ENCODE results near the gene FANCF.

Gene FANCF

DNA sequence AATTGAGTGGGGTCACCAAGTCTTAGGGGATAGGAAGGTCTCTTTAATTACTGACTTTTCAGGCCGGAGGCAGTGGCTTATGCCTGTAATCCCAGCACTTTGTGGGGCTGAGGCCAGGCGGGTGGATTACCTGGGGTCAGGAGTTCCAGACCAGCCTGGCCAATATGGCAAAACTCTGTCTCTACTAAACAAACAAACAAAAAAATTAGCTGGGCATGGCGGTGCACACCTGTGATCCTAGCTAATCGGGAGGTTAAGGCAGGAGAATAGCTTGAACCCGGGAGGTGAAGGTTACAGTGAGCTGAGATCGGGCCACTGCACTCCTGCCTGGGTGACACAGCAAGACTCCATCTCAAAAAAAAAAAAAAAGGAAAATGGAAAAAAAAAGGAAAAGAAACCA is 1.8 kb upstream of the FANCF start:
- Histone ChIP-seq H3K4me3 (replicated peaks; ENCODE audit: insufficient read depth, low read length) (no peak overlapping the region), H3K27ac (replicated peaks) (no peak overlapping the region), H3K27me3 (ENCODE audit: insufficient read depth, poor library complexity, severe bottlenecking) (no peaks in the 10 kb centered on the region)
- no peak for TF ChIP-seq SPI1 (IDR thresholded peaks at IDR 0.05; ENCODE audit: borderline replicate concordance, low read depth)
- no peak for DNase-seq (ENCODE audit: low read depth in 1 of 2, low spot score in 1 of 2)

DNA sequence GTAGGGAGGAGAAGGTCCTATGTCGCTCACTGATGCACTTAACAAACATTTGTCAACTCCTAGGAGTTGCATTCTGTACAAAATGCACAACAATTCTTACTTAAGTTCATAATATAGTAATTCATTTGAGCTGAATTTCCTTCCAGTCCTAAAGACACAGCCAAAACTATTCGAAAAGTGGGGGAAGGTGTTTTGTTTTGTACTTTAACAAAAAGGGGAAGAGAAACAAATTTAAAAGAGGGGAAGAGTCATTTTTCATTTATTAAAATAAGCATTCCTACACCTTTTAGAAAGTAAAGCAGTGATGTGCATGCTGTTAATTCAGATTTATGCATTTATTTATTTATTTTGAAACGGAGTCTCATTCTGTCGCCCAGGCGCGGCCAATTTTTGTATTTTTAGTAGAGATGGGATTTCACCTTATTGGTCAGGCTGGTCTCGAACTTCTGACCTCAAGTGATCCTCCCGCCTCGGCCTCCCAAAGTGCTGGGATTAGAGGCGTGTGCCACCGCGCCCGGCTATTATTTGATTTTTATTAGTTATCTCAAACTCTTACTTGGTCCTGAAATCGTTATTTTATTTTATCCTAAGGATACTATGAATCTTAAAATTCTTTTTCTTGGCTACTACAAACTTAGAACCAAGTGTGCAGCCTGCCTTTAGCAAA is 1.1 kb upstream of the FANCF start:
- H3K4me3 ChIP-seq (replicated peaks; ENCODE audit: insufficient read depth, low read length) = no peak overlapping the region
- H3K27me3 ChIP-seq (ENCODE audit: insufficient read depth, poor library complexity, severe bottlenecking) = no peaks in the 10 kb centered on the region
- no peak for DNase-seq (ENCODE audit: low read depth in 1 of 2, low spot score in 1 of 2)
- TF ChIP-seq, protein P1, sequence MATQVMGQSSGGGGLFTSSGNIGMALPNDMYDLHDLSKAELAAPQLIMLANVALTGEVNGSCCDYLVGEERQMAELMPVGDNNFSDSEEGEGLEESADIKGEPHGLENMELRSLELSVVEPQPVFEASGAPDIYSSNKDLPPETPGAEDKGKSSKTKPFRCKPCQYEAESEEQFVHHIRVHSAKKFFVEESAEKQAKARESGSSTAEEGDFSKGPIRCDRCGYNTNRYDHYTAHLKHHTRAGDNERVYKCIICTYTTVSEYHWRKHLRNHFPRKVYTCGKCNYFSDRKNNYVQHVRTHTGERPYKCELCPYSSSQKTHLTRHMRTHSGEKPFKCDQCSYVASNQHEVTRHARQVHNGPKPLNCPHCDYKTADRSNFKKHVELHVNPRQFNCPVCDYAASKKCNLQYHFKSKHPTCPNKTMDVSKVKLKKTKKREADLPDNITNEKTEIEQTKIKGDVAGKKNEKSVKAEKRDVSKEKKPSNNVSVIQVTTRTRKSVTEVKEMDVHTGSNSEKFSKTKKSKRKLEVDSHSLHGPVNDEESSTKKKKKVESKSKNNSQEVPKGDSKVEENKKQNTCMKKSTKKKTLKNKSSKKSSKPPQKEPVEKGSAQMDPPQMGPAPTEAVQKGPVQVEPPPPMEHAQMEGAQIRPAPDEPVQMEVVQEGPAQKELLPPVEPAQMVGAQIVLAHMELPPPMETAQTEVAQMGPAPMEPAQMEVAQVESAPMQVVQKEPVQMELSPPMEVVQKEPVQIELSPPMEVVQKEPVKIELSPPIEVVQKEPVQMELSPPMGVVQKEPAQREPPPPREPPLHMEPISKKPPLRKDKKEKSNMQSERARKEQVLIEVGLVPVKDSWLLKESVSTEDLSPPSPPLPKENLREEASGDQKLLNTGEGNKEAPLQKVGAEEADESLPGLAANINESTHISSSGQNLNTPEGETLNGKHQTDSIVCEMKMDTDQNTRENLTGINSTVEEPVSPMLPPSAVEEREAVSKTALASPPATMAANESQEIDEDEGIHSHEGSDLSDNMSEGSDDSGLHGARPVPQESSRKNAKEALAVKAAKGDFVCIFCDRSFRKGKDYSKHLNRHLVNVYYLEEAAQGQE (IDR thresholded peaks at IDR 0.05; ENCODE audit: insufficient replicate concordance, low read depth) = no peak
- TF ChIP-seq GABPA (IDR thresholded peaks at IDR 0.05; ENCODE audit: low read depth) = no peak
- no peak; the same call in 1 of the 2 replicates for TF ChIP-seq SPI1 (IDR thresholded peaks at IDR 0.05; ENCODE audit: borderline replicate concordance, low read depth)
- TF ChIP-seq, protein P2, sequence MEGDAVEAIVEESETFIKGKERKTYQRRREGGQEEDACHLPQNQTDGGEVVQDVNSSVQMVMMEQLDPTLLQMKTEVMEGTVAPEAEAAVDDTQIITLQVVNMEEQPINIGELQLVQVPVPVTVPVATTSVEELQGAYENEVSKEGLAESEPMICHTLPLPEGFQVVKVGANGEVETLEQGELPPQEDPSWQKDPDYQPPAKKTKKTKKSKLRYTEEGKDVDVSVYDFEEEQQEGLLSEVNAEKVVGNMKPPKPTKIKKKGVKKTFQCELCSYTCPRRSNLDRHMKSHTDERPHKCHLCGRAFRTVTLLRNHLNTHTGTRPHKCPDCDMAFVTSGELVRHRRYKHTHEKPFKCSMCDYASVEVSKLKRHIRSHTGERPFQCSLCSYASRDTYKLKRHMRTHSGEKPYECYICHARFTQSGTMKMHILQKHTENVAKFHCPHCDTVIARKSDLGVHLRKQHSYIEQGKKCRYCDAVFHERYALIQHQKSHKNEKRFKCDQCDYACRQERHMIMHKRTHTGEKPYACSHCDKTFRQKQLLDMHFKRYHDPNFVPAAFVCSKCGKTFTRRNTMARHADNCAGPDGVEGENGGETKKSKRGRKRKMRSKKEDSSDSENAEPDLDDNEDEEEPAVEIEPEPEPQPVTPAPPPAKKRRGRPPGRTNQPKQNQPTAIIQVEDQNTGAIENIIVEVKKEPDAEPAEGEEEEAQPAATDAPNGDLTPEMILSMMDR (IDR thresholded peaks at IDR 0.05; ENCODE audit: insufficient read depth, low read length) = no peak
- no peak for TF ChIP-seq POLR2AphosphoS5 (IDR thresholded peaks at IDR 0.05; ENCODE audit: low read depth)
- H3K27ac ChIP-seq (replicated peaks) = no peak overlapping the region; the same call in 1 of the 2 replicates

DNA sequence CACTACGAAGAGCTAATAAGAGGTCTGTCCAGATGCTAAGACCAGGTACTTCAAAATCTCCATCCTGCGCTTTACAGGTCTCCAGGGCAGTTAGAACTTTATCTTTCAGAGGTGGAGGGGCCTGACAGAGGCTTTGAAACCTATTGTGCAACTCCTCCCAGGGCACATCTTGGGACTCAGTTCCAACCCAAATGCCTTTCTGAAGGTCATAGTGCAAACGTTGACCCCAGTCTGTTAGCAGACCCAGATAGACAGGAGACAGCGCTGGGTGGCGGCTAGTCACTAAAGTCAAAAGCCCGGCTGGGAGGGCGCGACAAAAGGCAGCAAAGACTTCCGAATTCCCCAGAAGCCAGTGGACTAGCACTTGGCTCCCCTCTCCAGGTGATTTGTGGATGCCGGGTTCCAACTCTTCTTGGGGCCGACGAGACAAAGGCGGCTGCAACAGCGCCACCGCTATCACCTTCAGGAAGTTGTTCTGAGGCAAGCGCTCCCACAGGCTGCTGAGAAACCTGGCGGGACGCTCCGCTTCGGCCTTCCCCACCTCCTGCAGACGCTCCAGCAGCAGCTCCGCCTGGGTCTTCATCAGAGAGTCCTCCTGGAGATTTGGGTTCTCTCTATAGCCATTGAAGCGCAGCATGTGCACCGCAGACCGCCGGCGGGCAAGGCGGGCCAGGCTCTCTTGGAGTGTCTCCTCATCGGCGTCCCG is 728 bp downstream of the FANCF start:
- H3K27me3 ChIP-seq (ENCODE audit: insufficient read depth, poor library complexity, severe bottlenecking) = no peaks in the 10 kb centered on the region
- peak; percentile 34 to 70 for DNase-seq (ENCODE audit: low read depth in 1 of 2, low spot score in 1 of 2)
- peak overlapping the region; percentile 85 for H3K4me3 ChIP-seq (replicated peaks; ENCODE audit: insufficient read depth, low read length)
- H3K27ac ChIP-seq (replicated peaks) = peak overlapping the region; percentile 91
- TF ChIP-seq, protein P2 (IDR thresholded peaks at IDR 0.05; ENCODE audit: insufficient read depth, low read length) = peak; percentile 17
- TF ChIP-seq, protein P1 (IDR thresholded peaks at IDR 0.05; ENCODE audit: insufficient replicate concordance, low read depth) = no peak

DNA sequence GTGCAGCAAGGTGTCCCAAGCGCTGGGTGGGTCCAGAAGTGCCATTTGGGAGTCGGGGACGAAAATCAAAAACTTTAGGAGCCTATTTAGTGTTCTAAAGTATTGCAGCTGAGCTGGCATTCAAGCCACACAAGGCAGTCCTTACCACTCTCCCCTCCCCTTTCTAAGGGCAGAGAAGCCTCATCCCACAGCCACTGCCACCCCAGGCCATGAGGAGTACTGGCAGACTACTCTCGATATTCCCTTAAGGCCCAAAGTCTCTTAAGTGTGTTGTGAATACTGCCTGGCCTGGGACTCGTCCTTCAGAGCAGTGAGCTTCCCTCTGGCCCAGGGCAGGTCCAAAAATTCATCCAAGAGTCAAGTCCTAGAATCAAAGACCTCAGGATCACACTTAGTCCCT is 7.8 kb downstream of the FANCF start:
- Histone ChIP-seq H3K27ac (replicated peaks) (no peak overlapping the region), H3K4me3 (replicated peaks; ENCODE audit: insufficient read depth, low read length) (no peak overlapping the region), H3K27me3 (ENCODE audit: insufficient read depth, poor library complexity, severe bottlenecking) (no peaks in the 10 kb centered on the region)
- no peak for TF ChIP-seq POLR2AphosphoS5 (IDR thresholded peaks at IDR 0.05; ENCODE audit: low read depth)
- TF ChIP-seq SPI1 (IDR thresholded peaks at IDR 0.05; ENCODE audit: borderline replicate concordance, low read depth) = no peak
- TF ChIP-seq GABPA (IDR thresholded peaks at IDR 0.05; ENCODE audit: low read depth) = no peak
- TF ChIP-seq, protein P1 (IDR thresholded peaks at IDR 0.05; ENCODE audit: insufficient replicate concordance, low read depth) = no peak
- TF ChIP-seq, protein P2 (IDR thresholded peaks at IDR 0.05; ENCODE audit: insufficient read depth, low read length) = no peak
- no peak for DNase-seq (ENCODE audit: low read depth in 1 of 2, low spot score in 1 of 2)
